Measurements from ENCODE around the gene RPL38.

RPL38 gene

DNA sequence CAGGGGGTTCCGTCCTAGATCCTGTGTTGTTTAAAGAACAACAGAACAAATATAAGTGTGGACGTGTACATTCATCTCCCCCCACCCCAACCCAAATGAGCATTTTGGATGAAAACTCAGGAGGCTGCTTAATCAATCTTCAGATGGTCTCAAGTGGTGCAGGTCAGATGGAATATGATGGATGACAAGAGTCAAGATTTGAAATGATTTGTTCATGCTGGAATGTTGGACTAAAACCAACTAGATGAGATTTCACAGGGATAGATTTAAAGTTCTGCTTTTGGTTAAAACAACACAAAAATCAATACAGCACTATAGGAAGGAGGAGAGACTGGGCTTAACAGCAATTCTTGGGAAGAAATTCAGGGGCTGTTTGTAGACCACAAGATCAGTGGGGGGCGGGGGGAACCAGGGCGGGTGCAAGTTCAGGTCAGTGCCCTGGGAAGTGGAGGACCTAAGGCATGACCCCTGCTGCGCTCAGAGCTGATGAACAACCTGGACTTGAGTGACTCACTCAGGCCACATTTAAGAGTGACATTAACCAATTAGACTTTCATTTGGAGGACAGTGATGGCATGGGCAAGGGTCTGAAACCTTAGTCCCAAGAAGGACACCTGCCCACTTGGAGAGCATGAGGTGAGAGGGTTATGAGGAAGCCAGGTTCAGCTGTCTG is 25.0 kb downstream of the RPL38 start:
- DNase-seq, result no peak

DNA sequence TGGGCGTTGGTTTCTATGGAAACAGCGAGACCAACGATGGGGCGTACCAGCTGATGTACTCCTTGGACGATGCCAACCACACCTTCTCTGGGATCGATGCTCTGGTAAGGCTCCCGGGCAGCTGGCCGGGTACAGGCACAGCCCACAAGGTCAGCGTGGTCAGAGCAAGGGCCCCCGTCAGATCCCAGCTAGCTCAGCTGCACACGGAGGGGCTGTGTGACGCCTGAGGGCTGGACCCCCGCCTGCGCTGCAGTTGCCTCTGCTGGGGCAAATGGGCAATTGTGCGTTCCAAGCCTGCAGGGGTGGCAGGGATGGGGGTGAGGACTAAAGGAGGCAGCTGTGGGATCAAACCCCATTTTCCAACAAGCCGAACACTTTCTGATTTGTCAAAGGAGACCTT is 27.4 kb downstream of the RPL38 start:
- no peak for DNase-seq

- peak; percentile 47 for DNase-seq
These were observed 28.7 kb downstream of the RPL38 start for GRCh38 chr17:74231928-74232907.

DNA sequence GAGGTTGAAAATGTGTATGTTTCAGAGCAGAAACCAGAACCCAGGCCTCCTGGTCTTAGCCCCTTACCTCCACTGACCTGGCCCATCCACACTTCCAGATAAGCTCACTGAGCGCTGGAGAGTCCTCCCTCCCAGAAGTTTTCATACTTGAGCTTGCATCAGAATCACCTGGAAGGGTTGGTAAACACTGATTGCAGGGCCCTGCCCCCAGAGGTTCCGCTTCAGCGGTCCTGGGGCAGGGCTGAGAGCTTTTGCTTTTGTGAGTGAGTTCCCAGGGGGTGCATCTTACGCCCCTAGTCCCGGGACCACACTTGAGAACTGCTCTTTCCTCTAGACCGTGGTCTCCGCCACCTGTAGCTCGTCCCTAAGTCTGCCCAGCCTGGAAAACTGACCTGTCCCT is 30.5 kb downstream of the RPL38 start:
- DNase-seq, result no peak

DNA sequence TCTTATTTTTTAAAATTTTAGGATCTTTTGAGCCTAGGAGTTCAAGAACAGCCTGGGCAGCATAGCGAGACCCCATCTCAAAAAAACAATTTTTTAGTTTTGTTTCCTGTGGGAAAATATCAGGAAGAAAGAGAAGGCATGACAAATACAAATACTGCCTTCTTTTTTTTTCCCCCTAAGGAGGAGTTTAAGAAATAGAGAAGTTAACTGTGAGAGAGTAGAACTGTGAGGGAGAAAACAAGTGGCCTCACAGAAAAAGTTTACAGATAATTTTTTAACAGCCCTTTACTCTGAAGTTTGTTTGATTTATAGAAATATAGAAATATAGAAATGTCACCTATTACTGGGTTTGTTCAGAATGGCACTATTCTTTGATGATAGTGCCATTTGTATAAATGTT is 31.0 kb downstream of the RPL38 start:
- no peak for DNase-seq

- no peak for DNase-seq
These were observed 31.6 kb downstream of the RPL38 start for GRCh38 chr17:74235040-74235581.

- DNase-seq, result peak; percentile 42
These were observed 32.5 kb downstream of the RPL38 start for GRCh38 chr17:74235911-74236371.

- DNase-seq, result no peak
These were observed 33.8 kb downstream of the RPL38 start for GRCh38 chr17:74237321-74237720.

- DNase-seq, result no peak
These were observed 35.7 kb downstream of the RPL38 start for GRCh38 chr17:74239172-74239571.

DNA sequence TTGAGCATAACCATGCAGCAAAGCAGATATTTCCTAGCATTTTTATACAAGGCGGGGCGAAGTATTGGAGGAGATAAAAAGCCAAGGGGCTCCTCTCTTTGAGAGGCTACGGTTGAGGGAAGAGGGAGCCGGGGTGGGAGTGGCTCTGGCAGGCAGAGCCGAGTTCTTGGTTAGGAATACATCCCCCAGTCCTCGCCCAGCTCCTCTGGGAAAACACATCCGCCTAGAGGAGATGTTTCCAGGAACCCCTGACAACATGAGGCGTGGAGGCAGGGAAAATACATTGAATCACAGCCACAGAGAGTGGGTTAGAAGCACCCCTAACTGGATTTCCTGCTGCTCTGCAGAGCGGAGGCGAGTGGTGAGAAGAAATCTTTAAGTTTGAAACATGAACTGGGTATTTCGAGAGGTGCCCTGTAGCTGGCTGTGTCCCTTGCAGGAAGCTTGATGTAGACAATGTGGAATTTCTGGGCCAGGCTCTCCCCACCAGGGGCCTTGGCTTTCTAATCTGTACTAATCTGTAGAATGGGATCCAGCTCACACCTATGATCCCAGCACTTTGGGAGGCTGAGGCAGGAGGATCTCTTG is 37.2 kb downstream of the RPL38 start:
- DNase-seq, result peak; percentile 74

- DNase-seq, result no peak
These were observed 38.0 kb downstream of the RPL38 start for GRCh38 chr17:74241431-74241830.

- no peak for DNase-seq
These were observed 38.4 kb downstream of the RPL38 start for GRCh38 chr17:74241847-74242246.

GRCh38 chr17:74243013-74243755 is 39.7 kb downstream of the RPL38 start:
- DNase-seq, result no peak

DNA sequence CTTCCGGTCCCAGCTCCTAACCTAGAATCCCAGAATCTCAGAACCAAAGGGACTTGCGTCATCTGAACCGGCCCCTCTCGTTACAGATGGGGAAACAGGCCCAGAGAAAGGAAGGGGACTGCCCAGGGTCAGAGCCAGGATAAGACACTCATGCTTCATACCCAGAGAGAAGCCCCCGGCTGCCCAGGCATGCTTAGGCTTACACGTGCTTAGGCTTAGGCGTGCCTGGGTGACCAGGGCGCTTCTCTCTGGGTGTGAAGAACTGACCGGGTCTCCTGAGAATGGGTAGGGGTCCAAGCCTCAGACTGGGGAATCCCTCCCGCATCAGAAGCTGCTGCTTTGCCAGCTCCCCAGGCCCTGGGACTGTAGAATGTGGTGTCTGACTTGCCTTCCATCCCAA is 40.6 kb downstream of the RPL38 start:
- DNase-seq, result no peak

DNA sequence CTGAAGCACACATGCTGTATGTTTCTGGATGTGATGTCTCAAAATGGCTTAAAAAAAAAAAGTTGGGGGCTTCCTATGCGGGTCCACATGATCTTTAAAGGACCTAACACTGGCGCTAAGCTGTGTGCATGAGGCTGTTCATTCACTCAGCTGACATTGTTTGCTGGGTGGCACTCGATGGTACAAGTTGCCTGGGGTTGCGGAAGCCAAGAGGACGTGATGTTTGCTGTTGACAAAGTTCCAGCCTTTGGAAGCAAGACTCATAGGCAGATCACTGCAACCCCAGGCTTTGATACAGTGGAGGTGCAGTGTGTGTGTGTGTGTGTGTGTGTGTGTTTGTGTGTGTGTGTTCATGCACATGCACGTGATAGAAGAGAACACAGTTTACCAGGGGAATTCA is 41.1 kb downstream of the RPL38 start:
- DNase-seq, result no peak

- peak; percentile 92 for DNase-seq
These were observed 41.8 kb downstream of the RPL38 start for GRCh38 chr17:74245145-74245831.

DNA sequence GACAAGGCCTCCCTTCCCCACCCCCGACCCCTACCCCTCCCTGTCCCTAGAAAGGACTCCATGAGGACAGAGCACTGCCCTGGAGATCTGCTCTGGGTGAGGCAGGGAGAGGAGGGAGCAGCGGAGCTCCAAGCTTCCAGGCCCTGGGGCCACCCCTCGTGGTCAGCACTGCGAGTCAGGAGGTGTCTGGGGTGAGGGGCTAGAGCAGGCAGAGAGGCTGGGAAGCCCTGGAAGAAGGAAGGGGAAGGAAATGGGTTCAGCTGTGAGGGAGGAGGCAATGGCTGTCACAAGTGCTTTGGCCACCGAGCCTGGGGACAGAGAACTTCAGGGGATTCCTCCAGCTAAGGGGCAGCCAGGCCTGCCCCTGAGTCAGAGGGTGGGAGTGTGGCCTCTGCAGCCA is 42.4 kb downstream of the RPL38 start:
- no peak for DNase-seq

- DNase-seq, result peak; percentile 50
These were observed 46.3 kb downstream of the RPL38 start for GRCh38 chr17:74249590-74250270.

DNA sequence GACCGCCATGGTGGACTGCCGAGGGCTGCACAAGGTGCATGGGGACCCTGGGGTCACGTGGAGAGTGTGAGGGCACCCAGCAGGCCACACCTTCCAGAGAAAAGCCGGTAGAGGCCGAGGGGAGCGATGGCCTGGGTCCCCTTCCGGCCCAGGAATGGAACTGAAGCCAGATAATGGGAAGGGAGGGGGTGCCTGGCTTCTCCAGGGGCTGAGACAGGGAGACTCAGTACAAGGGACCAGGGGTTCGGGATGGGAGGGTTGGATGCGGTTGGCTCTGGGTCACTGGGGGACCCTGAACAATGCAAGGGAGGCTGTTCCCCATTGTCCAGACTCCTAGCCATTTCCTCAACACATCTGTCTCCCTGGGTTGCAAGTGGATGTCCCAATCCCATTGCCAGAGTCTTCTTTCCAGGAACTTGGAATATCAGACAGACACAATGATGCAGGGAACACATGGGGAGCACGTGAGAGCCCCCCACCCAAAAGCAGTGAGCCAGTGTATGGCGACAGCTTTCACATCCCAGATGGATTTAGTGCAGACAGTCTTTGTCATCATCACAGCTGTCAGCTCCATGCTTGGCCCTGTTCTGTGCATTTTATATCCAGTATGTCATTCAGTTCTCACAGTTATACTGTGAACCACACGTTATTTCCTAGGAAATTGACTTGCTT is 47.0 kb downstream of the RPL38 start:
- no peak for DNase-seq

- no peak for DNase-seq
These were observed 47.6 kb downstream of the RPL38 start for GRCh38 chr17:74251051-74251450.

DNA sequence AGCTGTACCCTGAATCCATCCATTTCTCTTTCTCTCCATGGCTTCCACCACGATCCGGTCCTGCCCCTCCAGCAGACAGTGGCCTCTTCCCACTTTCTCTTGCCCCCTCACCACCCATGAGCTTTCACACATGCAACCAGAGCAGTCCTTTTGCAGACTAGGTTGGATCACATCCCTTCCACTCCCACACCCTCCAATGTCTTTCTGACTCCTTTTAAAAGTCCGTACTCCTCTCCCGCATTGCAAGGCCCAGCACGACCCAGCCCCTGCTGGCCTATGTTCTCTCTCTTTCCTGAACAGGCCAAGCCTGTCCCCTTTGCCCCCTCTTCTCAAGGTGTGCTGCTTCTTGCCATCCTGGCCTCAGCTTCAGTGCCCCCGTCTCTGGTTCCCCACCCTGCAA is 48.1 kb downstream of the RPL38 start:
- no peak for DNase-seq

Measured in eye (tissue), 1 donor.